ENCODE measurements around the gene KLK4.
"Not testable (repeated sequence)": the region's sequence is repeated elsewhere in the genome, so short reads cannot be mapped to it uniquely, and the experiment has no call there.

The KLK4 gene

DNA sequence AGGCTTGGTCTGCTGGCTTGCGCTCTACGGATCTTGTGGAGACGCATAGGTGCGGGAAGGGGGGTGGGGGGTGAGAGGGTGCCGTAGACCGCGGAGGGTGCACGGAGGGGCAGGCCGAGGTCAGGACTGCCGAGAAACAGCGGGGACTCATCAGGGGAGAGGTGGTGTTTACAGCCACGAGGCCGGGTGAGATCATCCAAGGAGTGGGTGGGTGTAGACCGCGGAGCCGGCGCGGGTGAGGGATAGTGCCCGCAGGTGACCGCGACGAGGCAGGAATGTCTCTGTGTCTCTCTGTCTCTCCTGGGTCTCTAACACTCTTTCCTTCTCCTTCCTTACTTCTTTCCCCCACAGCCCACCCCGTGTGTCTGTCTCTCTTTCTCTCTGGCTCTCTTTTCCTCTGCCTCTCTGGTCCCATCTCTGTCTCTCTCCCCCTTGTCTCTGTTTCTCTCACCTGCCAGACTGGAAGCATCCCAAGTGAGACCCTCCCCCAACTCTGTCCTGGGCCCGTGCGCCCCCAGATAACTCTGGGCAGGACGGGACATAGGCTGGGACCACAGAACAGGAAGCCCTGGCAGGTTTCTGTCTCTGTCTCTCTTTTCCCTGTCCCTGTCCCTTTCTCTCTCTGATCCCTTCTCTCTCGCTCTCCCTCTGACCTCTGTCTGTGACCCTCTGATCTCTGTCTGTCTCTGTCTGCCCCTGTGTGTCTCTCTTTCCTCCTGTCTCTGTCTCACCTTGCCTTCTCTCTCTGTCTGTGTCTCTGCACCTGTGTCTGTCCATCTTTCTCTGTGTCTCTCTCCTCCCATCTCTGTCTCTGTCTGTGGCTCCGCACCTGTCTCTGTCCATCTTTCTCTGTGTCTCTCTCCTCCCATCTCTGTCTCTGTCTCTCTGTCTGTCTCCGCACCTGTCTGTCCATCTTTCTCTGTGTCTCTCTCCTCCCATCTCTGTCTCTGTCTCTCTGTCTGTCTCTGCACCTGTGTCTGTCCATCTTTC, 1.8 kb upstream of the KLK4 start:
- peak in 1 of 5 experiments; percentile 2 for DNase-seq

DNA sequence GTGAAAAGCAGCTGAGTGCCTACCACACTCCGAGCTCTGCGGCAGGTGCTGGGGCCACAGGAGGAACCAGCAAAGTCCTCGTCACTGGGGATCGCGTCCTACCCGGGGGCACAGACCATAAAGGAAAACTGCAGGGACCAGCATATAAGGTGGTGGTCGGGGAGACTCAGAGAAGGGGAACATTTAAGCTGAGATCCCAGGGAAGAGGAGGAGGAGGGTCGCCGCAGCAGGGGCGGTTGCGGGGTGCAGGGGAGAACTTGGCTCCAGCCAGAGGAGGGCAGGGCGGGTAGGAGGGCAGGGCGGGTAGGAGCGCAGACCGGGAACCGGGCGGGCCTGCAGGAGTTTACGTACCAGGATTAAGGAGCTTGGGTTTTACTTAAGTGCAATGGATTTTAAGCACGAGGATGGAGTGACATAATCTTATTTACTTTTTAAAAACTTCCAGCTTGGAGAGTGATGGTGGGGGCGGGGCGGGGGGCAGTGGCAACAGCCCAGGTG, 956 bp upstream of the KLK4 start:
- no peak for DNase-seq

DNA sequence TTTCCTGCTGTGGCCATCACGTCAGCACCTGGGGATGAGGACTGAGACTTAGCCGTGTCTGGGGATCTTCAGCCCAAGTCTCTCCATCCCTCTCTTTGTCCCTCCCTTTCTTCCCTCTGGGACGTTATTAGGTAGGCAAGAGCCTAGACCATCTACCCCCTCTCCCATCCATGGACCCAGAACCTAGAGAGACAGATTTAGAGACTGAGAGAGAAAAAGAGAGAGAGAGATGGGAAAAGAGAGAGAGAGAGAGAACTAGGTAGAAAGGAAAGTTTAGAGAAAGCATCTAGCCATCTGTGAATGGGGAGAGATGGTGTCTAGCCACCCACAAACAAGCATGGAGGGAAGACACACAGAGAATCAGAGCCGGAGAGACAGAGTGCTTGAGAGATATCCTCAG, 473 bp downstream of the KLK4 start:
- DNase-seq: no peak

DNA sequence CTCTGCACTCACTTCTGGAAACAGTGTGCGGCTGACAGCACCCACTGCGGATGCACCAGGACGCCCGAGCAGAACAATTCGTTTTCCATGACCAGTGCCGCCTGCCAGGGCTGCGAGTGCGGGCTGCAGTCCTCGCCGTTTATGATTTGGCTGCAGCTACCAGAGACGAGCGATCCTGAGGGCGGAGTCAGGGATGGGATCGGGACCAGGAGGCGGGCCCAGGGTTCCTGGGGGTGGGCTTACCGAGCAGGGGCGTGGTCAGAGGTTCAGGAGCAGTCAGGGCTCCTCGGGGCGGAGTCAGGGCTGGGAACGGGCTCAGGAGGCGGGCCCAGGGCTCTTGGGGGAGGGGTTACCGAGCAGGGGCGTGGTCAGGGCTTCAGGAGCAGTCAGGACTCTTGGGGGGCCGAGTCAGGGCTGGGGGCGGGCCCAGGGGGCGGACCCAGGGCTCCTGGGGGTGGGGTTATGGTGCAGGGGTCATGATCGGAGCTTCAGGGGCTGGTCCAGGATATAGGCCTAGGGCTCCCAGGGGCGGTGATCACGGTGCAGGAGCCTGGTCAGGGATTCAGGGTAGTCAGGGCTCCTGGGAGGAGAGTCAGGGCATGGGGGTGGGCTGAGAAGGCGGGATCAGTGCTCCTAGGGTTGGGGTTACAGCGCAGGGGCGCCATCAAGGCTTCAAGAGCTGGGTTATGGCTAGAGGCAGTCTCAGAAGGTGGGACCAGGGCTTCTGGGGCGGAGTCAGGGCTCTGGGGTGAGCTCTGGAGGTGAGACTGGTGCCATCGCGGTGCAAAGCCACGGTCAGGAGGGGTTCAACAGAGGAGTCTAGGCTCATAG, 1.7 kb downstream of the KLK4 start:
- DNase-seq: peak in 2 of 5 experiments; percentile 11 to 24

DNA sequence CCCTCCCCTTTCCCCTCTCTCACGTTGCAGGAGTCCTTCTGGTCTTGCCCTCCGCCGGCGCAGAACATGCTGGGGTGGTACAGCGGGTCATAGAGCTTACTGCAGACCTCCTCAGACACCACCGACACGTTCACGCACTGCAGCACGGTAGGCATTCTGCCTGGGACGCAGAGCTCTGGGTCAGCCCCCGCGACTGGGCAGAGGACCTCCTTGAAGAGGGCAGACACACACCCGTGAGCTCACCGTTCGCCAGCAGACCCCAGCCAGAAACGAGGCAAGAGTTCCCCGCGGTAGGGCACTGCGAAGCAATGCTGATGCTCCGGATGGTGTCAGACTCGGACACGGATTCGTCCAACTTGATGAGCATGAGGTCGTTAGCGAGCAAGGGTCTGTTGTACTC, 2.9 kb downstream of the KLK4 start:
- no peak for DNase-seq

DNA sequence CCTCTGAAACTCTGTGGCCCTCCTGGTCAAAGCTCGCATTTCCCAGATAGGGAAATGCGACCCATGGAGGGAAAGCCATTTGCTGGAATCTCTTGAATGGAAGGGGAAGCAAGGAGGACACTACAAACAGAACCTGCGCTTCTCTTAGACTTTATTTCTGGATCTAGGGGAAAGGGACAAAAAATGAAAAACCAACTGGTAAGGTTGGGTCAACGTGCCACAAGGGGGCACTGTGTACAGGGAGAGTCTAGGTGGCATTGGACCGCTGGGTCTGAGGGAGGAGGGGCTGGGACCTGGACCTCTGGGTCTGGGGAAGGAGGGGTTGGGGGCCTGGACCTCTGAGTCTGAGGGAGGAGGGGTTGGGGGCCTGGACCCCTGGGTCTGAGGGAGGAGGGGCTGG, 5.0 kb downstream of the KLK4 start:
- DNase-seq: peak in 1 of 5 experiments; percentile 22

DNA sequence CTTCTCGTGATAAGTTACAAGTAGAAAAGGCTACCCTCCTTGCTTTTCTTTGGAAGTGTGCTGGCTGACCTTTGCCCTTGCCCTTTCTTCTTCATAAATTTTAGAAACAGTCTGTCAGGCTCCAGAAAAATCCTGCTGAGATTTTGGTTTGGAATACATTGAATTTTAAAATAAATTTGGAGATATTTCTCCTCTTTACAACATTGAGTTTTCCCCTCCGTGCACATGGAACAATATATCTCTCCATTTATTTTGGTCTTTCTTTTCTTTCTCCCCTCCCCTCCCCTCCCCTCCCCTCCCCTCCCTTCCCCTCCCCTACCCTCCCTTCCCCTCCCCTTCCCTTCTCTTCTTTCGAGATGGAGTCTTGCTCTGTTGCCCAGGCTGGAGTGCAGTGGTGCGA, 8.6 kb downstream of the KLK4 start:
- no peak for DNase-seq

DNA sequence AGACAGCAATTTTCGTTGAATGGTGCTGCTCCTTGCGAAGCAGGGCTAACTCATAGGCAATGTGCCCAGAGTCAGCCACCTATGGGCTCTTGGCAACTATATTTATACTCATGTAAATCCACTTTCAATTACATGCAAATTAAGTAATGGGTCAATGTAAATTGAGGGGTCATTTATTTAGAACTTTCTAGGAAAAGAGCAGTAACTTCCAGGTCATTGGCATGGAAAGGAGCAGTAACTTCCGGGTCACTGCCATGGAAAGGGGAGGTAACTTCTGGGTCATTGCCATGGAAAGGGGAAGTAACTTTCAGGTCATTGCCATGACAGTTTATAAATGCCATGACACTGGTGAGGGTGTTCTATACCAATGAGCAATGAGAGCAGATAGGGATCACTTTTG, 11.6 kb downstream of the KLK4 start:
- no peak for DNase-seq

DNA sequence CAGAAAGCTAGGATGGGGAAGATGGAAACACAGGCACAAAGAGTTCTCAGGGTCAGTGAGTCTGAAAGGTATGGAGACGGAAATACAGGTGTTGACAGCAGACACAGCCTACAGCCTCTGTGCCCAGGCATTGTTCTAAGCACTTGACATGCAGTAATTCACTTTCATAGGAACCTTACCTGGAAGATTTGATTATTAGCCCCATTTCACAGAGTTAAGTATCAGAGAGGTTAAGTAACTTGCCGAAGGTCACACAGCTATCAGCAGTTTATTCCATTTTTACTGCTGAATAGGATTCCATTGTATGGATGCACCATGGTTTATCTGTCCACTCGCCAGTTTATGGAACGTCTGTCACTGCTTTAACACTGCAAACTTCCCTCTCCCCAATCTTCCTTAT, 13.2 kb downstream of the KLK4 start:
- DNase-seq: no peak

DNA sequence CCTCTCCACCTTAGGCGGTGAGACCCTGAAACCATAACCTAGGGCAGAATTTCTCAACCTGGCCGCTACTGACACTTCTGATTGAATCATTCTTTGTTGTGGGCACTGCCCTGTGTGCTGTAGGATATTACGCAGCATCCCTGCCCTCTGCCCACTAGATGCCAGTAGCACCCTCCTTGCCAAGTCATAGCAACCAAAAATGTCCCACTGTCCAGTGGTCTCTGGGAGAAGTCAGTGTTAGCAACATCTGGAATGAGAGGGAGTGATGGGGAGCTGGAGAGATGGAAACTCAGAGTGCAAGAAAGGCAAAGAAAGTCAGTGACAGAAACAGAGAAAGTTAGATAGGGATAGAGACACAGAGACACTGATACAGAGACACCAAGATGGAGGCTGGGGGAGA, 13.6 kb downstream of the KLK4 start:
- DNase-seq: no peak

DNA sequence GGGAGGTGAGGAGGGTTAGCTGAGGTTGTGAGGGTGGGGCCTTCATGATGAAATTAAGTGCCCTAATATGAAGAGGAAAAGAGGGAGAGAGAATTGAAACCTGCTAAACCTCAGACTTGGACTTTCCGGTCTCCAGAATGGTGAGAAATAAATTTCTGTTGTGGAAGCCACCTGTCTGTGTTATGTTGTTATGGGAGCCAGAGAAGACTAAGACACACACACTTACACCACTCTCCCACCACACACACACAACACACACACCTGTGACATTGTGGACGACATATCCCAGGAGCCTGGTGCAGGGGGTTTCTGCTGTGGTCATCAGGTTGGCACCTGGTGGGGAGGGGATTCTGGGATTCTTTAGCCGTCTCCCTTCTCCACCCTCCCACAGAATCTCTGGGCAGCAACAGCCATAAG, 14.0 kb downstream of the KLK4 start:
- no peak for DNase-seq

DNA sequence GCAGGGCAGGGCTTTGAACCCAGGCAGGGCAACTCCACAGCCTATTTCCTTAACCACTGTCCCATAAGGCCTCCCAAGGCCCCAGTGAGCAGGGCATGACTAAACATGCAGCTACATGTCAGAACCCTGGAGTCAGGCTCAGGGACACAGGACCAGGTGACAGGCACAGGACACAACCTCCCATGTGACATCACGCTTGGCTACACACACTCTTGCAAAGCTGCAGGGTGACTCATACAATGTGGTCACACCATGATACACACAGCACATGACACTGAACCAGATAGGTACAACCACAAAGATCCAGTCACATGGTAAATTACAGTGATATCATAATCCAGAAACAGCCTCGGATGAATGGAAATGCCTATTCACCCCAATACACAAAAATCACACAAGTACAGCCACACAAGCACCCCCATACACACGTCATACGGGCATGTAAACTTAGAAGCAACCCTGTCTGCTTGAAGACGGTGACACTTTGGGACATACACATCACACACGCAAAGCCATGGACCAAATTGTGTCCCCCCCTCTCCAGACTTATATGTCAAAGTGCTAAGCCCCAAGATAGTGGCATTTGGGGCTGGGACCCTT, 14.5 kb downstream of the KLK4 start:
- peak in 1 of 5 experiments; percentile 43 for DNase-seq

DNA sequence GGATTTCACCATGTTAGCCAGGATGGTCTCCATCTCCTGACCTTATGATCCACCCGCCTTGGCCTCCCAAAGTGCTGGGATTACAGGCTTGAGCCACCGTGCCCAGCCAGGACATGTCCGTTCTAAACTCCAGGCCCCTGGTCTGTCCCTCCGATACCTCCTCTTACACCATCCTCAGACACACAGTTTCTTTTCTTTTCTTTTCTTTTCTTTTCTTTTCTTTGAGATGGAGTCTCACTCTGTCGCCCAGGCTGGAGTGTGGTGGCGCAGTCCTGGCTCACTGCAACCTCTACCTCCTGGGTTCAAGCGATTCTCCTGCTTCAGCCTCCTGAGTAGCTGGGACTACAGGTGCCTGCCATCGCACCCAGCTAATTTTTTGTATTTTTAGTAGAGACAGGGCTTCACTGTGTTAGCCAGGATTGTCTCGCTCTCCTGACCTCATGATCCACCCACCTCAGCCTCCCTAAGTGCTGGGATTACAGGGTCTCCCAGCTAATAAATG, 15.1 kb downstream of the KLK4 start:
- DNase-seq: not testable (repeated sequence)

DNA sequence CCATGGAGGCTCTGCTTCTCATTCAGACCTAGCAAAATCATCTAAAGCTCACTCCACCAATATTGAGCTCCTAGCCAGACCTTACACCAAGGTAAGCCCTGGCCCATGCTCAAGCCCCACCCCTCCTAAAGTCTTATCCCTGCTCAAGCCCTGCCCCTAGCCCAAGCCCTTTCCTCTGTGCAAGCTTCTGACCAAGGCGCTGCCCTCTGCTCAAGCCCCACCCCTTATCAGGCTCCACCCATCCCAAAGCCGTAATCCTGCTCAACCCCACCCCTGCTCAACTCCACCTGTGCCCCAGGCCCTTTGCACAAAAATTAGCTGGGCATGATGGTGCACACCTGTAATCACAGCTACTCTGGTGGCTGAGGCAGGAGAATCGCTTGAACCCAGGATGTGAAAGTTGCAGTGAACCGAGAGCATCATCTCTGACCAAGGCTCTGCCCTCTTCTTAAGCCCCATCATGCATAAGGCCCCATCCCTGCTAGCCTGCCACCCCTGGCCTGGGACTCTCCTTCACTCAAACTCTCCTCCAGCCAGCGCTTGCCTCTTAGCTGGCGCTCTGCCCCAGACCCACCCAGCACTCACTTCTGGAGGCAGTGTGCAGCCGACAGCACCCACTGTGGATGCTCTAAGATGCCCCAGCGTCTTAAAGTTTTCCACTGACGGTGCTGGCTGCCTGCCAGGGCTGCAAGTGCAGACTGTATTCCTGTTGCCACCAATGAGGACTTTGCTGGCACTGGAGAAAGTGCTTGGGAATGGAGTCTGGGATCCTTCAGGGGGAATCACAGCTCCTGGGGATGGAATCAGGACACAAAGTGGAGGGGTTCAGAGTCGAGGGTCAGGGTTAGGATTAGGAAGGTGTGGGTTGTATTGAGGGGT, 16.5 kb downstream of the KLK4 start:
- DNase-seq: no peak

DNA sequence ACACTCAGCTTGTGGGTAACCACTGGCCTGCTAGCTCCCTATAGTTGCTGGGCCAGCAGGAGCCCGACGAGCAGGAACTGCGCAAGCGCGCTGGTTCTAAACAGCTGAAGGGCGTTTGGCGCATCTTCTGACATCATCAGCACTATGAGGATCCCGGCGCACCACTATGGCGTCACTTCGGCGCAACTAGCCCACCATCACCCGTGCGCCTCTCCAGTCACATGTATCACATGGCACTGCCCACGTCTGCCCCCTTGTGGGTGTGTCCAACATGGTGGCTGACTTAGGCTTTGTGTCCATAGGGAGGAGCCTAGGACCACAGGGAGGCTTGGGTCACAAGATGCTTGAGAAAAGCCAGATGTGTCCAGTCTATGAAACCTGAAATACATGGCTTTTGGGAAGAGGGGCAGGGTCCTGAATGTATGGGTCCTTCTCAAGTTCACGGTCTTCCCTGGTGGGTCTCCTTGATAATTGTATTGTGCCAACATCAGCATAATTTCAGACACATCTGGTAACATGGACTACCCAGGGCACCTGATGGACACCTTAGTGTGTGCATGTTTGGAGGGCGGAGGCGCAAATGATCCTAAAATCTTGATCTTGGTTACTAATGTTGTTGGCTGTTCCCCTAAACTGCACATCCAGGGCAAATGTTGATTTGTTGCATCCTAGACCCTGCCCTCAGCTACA, 18.0 kb downstream of the KLK4 start:
- DNase-seq: no peak

DNA sequence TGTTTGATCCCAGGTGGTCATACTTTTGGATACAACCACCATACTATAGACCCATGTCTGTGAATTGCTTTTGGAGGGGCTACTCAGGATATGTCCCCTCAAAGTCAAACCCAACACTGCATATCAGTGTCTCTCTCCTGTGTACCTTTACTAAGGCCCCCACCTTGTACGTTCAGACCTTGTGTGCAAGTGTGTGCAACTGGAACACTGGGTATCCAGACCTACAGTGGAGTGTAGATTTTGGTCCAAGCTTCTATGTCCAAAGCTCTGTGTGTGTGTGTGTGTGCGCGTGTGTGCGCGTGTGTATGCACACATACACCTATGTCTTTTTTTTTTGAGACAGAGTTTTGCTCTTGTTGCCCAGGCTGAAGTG, 20.0 kb downstream of the KLK4 start:
- DNase-seq: no peak

DNA sequence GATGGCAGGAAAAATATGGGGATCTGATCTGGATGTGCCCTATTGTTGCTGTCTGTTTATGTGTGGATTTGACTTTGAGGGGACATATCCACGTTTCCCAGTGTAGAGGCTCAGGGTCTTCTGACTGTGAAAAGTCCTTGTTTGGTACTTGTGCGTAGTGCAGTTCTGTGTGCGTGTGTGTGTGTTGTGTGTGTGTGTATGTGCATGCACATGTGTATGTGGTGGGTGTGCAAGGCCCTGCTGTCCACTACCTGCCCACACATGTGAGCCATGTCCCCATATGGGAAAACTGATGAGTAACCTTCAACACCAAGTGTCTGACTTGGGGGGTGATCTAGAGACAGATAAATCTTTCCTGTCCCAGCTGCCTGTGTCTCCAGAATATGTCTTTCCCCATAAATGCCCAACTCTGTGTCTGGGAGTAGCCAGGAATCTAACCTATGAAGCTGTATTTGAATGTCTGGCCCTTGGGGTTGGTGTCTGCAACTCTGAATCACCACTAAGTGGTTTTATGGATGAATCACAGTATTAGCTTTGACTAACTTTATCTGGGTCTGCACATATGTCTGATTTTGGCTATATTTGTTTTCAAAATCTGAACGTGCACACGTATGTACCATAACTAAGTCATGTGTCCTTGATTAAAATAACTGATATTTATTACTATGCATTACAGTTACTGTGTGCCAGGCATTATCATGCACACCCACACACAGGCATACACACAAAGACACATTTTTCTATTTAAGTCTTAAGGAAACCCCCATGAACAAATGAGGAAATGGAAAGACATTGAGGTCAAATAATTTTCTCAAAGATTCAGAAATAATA, 20.6 kb downstream of the KLK4 start:
- no peak for DNase-seq

DNA sequence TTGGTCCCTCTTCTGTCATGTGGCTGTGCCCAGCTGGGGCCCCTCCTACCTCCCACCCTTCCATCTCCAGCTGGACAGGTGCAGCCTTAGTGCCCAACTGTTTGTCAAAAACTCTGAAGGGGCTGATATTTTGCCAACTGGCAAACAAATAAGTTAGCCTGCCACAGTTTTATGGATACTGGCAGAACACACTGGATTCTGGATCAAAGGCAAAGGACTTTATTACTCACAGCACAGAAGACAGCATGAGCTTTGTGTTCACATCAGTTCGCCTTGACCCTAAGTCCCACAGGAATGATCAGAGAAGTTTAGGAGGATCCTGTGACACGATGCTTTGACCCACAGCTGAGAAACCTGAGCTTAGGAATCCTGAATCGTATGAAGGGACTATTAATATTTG, 21.6 kb downstream of the KLK4 start:
- no peak for DNase-seq

DNA sequence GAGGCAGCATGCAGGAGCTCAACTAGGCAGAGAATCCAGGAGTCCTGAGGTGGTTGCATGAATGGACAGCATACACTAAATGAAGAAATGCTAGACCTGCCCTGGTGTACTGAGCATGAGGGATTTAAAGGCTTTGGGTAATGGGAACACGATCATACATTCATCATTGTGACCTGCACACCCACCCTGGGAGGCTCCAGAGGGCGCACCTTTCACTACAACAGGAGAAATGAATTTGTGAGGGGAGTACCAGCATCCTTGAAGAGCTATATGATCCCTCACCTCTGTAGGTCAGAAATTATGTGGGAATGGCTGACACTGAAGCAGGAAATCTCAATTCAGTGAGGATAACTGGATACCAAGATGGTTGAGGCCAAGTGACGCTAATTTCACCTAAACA, 29.0 kb downstream of the KLK4 start:
- no peak for DNase-seq

DNA sequence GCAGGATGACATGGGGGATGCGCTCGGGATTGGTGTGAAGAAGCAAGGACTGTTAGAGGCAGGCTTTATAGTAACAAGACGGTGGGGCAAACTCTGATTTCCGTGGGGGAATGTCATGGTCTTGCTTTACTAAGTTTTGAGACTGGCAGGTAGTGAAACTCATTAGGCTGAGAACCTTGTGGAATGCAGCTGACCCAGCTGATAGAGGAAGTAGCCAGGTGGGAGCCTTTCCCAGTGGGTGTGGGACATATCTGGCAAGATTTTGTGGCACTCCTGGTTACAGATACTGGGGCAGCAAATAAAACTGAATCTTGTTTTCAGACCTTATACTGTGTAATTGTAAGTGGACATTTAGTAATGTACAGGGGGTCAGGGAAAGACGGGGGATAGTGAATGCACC, 31.0 kb downstream of the KLK4 start:
- DNase-seq: no peak
